ENCODE results near the gene CORO7.

DNA sequence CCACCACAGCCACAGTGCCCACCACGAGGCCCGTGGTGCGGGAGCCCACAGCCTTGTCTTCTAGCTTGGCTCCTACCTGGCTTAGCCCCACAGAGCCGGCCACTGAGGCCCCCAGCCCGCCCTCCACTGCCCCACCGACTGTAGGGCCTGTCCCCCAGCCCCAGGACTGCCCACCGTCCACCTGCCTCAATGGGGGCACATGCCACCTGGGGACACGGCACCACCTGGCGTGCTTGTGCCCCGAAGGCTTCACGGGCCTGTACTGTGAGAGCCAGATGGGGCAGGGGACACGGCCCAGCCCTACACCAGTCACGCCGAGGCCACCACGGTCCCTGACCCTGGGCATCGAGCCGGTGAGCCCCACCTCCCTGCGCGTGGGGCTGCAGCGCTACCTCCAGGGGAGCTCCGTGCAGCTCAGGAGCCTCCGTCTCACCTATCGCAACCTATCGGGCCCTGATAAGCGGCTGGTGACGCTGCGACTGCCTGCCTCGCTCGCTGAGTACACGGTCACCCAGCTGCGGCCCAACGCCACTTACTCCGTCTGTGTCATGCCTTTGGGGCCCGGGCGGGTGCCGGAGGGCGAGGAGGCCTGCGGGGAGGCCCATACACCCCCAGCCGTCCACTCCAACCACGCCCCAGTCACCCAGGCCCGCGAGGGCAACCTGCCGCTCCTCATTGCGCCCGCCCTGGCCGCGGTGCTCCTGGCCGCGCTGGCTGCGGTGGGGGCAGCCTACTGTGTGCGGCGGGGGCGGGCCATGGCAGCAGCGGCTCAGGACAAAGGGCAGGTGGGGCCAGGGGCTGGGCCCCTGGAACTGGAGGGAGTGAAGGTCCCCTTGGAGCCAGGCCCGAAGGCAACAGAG, 34.2 kb downstream of the CORO7 start:
- TF ChIP-seq, protein P1, sequence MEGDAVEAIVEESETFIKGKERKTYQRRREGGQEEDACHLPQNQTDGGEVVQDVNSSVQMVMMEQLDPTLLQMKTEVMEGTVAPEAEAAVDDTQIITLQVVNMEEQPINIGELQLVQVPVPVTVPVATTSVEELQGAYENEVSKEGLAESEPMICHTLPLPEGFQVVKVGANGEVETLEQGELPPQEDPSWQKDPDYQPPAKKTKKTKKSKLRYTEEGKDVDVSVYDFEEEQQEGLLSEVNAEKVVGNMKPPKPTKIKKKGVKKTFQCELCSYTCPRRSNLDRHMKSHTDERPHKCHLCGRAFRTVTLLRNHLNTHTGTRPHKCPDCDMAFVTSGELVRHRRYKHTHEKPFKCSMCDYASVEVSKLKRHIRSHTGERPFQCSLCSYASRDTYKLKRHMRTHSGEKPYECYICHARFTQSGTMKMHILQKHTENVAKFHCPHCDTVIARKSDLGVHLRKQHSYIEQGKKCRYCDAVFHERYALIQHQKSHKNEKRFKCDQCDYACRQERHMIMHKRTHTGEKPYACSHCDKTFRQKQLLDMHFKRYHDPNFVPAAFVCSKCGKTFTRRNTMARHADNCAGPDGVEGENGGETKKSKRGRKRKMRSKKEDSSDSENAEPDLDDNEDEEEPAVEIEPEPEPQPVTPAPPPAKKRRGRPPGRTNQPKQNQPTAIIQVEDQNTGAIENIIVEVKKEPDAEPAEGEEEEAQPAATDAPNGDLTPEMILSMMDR (conservative IDR thresholded peaks at IDR 0.05; ENCODE audit: low read depth, low read length): no peak
- TF ChIP-seq EZH2 (IDR thresholded peaks at IDR 0.05; ENCODE audit: low read length, unreplicated experiment) (no peak), EZH2phosphoT487 (IDR thresholded peaks at IDR 0.05; ENCODE audit: borderline replicate concordance, low read length) (no peak)
